Adipose tissue (tissue), 3 donors: ENCODE data around the gene CNN1. TPM values are rescaled to one million over a fixed set of nuclear protein-coding genes. Genes with fewer than 3 reads are reported as not detected.

Source experiments
- H3K27ac ChIP-seq: one replicate; pipeline ENCODE4 v1.5.1; 2013; ENCODE audit warnings: low read depth, low read length
- WGBS, 3 donors: extraction: QIAGEN DNeasy Blood & Tissue Kit; methylation state at CpG; one replicate each; pipeline ENCODE4 v1.1.7; 2013; 5-methylcytosine and 5-hydroxymethylcytosine counted together
- polyA plus RNA-seq, 3 donors: library from polyadenylated mRNA; stranded (reverse); fragments of 200-250 nt; gene quantifications; one replicate each; pipeline ENCODE4 v1.2.3, GENCODE V29; 2013
- donor health status: healthy with polysubstance abuse.
- donor health status: Bipolar disorder and iron deficiency.
- donor health status: healthy.

Gene CNN1
- polyA plus RNA-seq = 10 to 100 TPM in 2 of 3 donors, 1 to 10 TPM in 1; 4.3 to 39.0 (median 21.4) TPM

- H3K27ac ChIP-seq = peak within 1 kb of the TSS; percentile 42
- 20 to 35% (median 25%) methylated on average over 21 of the region's 21 CpGs for WGBS, 3 donors
These were observed at the start of gene CNN1 for GRCh38 chr19:11538232-11539036. CNN1 (plus strand) TSS chr19:11538851; CDS start chr19:11538928, 77 bp downstream.

- H3K27ac ChIP-seq = no peak overlapping the region
- WGBS, 3 donors = 94 to 97% (median 95%) methylated on average over 7 of the region's 7 CpGs
These were observed 49.3 kb upstream of the CNN1 start for GRCh38 chr19:11489378-11489777.

GRCh38 chr19:11494634-11495285 lies 43.9 kb upstream of the CNN1 start:
- no peak overlapping the region for H3K27ac ChIP-seq
- WGBS, 3 donors = 92 to 96% (median 94%) methylated on average over 27 of the region's 27 CpGs

GRCh38 chr19:11495481-11495880 lies 43.2 kb upstream of the CNN1 start:
- no peak overlapping the region for H3K27ac ChIP-seq
- 75 to 93% (median 90%) methylated on average over 6 to 10 of the region's 10 CpGs for WGBS, 3 donors

GRCh38 chr19:11495885-11496284 lies 42.8 kb upstream of the CNN1 start:
- no peak overlapping the region for H3K27ac ChIP-seq
- 94 to 96% (median 96%) methylated on average over 22 of the region's 22 CpGs for WGBS, 3 donors

GRCh38 chr19:11496391-11497163 lies 42.1 kb upstream of the CNN1 start:
- WGBS, 3 donors = 71 to 74% (median 74%) methylated on average over 17 of the region's 17 CpGs
- H3K27ac ChIP-seq = no peak overlapping the region

GRCh38 chr19:11499220-11499726 lies 39.4 kb upstream of the CNN1 start:
- WGBS, 3 donors = 93 to 95% (median 93%) methylated on average over 6 of the region's 6 CpGs
- H3K27ac ChIP-seq = no peak overlapping the region

GRCh38 chr19:11499890-11500420 lies 38.7 kb upstream of the CNN1 start:
- H3K27ac ChIP-seq = no peak overlapping the region
- 64 to 86% (median 84%) methylated on average over 7 of the region's 7 CpGs for WGBS, 3 donors

GRCh38 chr19:11504502-11505031 lies 34.1 kb upstream of the CNN1 start:
- 34 to 56% (median 53%) methylated on average over 7 of the region's 7 CpGs for WGBS, 3 donors
- H3K27ac ChIP-seq = no peak overlapping the region

- 0 to 4% (median 1%) methylated on average over 16 to 33 of the region's 33 CpGs for WGBS, 3 donors
- peak overlapping the region; percentile 51 for H3K27ac ChIP-seq
These were observed 33.6 kb upstream of the CNN1 start for GRCh38 chr19:11505032-11505503.

- 0 to 1% (median 1%) methylated on average over 43 to 65 of the region's 65 CpGs for WGBS, 3 donors
- H3K27ac ChIP-seq = peak within 1 kb of the TSS; percentile 51
These were observed 33.0 kb upstream of the CNN1 start, which contains the start of gene ZNF653 for GRCh38 chr19:11505504-11506100. ZNF653 (minus strand) TSS chr19:11505839; CDS start chr19:11505786, 53 bp downstream.

GRCh38 chr19:11506101-11506555 lies 32.5 kb upstream of the CNN1 start:
- no peak overlapping the region for H3K27ac ChIP-seq
- 27% methylated on average over 19 to 20 of the region's 20 CpGs for WGBS, 3 donors

GRCh38 chr19:11506967-11507366 lies 31.7 kb upstream of the CNN1 start:
- WGBS, 3 donors = 94 to 96% (median 95%) methylated on average over 6 of the region's 6 CpGs
- H3K27ac ChIP-seq = no peak overlapping the region

- WGBS, 3 donors = 76 to 95% (median 91%) methylated on average over 17 to 18 of the region's 18 CpGs
- no peak overlapping the region for H3K27ac ChIP-seq
These were observed 31.1 kb upstream of the CNN1 start for GRCh38 chr19:11507370-11508078.

- 94 to 98% (median 95%) methylated on average over 8 of the region's 8 CpGs for WGBS, 3 donors
- no peak overlapping the region for H3K27ac ChIP-seq
These were observed 28.2 kb upstream of the CNN1 start for GRCh38 chr19:11510444-11510843.

GRCh38 chr19:11513946-11514345 lies 24.7 kb upstream of the CNN1 start:
- H3K27ac ChIP-seq = no peak overlapping the region
- WGBS, 3 donors = 94 to 98% (median 97%) methylated on average over 20 of the region's 20 CpGs

- H3K27ac ChIP-seq = no peak overlapping the region
- WGBS, 3 donors = 91 to 97% (median 94%) methylated on average over 9 of the region's 9 CpGs
These were observed 19.5 kb upstream of the CNN1 start for GRCh38 chr19:11519138-11519537.
